GM12891 (cell line): ENCODE measurements around the gene ELOVL4.

Source experiments
- POLR2A ChIP-seq: IDR thresholded peaks from 2 replicates; pipeline ENCODE4 v1.6.1; 2011; ENCODE audit warnings: low read depth, low read length, control low read depth
- POU2F2 ChIP-seq: IDR thresholded peaks from 2 replicates; pipeline ENCODE4 v1.6.1; 2011; ENCODE audit warnings: low read depth, mild to moderate bottlenecking, control low read depth, low read length, moderate library complexity
- TAF1 ChIP-seq: IDR thresholded peaks from 2 replicates; pipeline ENCODE4 v1.6.1; 2011; ENCODE audit warnings: low read depth, low read length, control low read depth

DNA sequence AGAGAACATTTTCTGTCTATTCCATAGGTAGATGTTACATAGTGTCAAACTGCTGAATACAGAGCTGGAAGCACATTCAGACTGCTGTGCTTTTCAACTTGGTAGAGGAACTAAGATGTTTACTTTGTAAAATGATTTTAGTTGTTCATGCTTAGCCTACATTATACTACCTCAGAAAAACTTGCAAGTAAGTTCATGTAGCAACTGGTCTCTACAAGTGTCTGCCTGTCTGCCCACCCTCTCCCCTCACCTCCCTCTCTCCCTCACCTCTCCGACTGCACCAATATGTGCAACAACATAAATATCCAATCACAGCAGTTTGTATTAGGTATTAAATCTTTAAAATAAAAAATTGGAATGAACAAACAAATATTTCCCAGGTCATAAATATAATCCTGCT is 25.3 kb downstream of the ELOVL4 start:
- no peak for TF ChIP-seq POU2F2
- TF ChIP-seq POLR2A: no peak
- TF ChIP-seq TAF1: no peak
